ENCODE results near the gene GPR3. TPM values are rescaled to one million over a fixed set of nuclear protein-coding genes. Genes with fewer than 3 reads are reported as not detected.
"Not testable (repeated sequence)": the region's sequence is repeated elsewhere in the genome, so short reads cannot be mapped to it uniquely, and the experiment has no call there.

The GPR3 gene
- total RNA-seq, 1 donor from 2014 or later, result 0.56 TPM

- intact Hi-C loops (cut with micrococcal nuclease), result loop anchor here (5.0 kb wide), 1 partner anchor 295 kb away; no protein-coding TSS in a partner anchor
Observed at GRCh38 chr1:27397110-27397509, 4.7 kb downstream of the GPR3 start.

- intact Hi-C loops (cut with micrococcal nuclease), result loop anchor here (5.0 kb wide), 1 partner anchor 295 kb away; no protein-coding TSS in a partner anchor
Observed at GRCh38 chr1:27397749-27398148, 5.3 kb downstream of the GPR3 start.

DNA sequence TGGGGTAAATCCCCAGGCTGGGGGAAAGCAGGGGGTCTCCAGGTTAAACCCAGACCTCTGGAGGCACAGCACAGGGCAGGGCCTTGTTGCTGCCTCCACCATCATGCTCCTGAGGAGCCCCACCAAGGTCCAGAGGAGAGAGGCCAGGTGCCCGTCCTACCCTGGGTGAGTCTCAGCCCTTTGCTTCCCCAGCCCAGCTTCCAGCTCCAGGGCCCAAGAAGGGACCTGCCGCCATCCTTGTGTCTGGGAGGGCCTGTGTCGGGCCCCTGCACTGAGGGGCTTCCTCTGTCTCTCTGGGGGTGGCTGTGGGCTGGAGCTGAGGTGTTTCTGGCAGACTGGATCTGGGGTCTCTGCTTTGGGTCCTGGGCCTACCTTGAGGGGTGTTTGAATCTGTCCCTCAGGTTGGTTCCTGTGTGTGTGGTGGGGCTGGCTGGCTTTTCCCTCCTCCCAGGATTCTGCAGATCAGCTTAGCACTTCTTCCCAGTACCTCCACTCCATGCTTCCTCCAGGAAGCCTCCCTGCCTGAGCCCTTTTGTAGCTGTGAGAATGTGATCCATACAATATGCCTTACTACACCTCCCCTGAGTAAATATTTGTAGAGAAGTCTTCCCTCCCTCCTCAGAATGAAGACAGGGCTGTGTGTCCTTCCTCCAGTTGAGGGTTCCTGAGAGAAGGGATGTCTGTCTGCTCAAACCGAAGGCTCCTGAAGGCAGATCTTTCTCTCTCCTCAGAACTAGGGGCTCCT lies 6.2 kb downstream of the GPR3 start:
- intact Hi-C loops (cut with micrococcal nuclease), result loop anchor here (5.0 kb wide), 1 partner anchor 296 kb away; no protein-coding TSS in a partner anchor

GRCh38 chr1:27399251-27400025 lies 7.0 kb downstream of the GPR3 start:
- intact Hi-C loops (cut with micrococcal nuclease), result loop anchor here (5.0 kb wide), 1 partner anchor 297 kb away; no protein-coding TSS in a partner anchor

DNA sequence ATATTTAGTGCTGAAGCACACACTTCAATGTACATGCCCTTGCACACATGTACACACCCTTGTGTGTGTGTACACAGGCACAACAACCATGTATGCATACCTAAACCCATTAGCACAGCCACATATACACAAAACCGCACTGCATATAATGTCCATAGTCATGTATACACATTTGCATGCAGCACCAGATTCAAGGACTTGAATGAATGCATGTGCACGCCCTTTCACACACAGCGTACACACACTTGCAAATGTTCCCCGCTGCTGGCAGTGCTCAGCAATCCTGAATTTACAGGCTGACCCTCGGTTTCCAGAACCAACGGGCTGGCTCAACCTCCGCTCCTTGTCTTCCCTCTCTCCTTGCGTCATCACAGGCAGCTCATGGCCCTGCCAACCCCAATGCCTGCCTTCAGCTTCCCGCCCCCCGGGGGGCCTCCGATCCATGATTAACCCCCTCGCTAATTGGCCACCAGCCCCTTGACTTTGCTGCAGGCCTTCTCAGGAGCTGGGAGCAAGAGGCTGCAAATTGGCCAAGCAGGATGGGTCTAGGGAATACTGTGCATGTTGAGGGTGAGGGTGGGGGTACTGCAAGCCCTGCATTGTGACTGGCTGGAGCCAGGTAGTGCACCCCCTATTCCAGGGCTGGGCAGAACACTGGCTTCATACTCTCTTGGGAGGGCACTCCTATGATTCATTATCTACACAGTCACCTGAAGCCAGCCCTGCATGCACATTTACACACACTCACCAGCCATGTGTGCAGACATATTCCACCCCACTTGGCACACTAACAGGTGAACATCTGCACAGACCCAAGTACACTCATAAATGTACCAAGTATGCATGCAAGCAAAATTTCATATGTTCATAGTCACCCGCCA lies 7.9 kb downstream of the GPR3 start:
- intact Hi-C loops (cut with micrococcal nuclease), result no loop called here

- intact Hi-C loops (cut with micrococcal nuclease), result no loop called here
Observed at GRCh38 chr1:27400963-27401341, 8.5 kb downstream of the GPR3 start.

DNA sequence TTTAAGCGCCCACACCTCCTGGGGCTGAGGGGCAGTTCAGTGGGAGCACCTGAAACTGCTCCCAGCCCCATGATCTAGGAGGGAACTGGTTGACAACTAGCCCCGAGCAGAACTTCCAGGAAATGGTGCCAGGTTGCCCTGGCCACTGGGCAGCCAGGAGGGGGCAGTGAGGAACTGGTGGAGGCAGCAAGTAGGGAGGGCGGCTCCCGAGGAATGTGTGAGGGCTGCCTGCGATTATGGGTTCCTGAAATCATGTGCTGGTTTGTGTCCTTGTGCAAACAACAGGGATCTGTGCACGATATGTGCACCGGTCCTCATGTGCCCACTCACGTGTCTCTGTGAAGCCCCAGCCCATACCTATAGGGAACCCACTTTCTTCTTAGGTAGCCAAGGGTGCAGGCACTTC lies 9.9 kb downstream of the GPR3 start:
- intact Hi-C loops (cut with micrococcal nuclease), result no loop called here

DNA sequence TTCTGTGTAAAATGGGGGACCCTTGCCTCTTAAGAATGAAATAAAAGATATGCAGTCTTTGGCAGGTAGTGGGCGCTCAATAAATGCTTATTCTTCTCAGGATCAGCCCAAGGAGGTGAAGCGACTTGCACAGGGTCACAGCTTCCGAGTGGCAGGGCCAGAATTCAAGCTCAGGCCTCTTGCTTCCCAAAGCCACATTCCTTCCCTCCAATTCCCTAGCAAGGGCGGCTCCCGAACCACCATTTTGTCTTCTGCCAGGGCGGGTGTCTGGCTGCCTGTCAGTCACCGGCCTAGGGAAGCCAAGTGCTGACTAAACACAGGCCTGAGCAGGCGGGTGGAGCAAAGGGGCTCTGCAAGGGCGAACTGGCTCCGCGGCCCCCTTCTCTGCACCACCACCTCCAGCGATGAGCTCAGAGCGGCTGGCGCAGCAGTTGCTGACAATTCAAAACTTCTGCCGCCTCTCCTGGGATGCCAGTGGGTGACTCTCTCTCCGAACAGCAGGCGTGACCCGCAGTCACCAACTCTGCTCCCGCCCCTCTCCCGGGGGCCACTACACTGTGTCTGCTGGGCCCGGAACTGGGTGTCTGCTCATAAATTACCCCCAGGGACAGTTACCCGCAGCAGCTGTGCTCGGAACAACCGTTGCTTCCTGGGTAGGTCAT lies 10.8 kb downstream of the GPR3 start:
- intact Hi-C loops (cut with micrococcal nuclease), result loop anchor here (1.0 kb wide), 1 partner anchor 203 kb away; no protein-coding TSS in a partner anchor

GRCh38 chr1:27403931-27404330 lies 11.5 kb downstream of the GPR3 start:
- intact Hi-C loops (cut with micrococcal nuclease), result loop anchor here (1.0 kb wide), 1 partner anchor 202 kb away; no protein-coding TSS in a partner anchor

DNA sequence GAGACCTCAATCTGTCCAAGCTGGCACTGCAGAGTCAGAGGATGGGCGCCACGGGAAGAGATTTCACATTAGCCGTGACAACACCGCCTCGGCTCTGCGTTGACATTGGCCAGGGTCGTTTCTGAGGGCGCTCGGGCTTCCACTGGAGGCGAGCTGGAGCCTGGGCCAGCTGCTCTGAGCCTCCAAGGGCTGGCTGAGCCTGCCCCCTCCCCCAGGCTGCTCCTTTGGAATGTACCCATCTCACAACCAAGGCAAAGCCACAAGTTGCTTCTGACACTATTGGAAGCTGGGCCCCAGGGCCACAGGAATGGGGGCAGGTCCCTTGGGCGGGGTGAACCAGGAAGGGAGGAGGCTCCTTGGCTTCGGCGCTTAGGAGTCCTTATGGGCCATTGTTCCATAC lies 12.7 kb downstream of the GPR3 start:
- intact Hi-C loops (cut with micrococcal nuclease), result no loop called here

- intact Hi-C loops (cut with micrococcal nuclease), result not testable (repeated sequence)
Observed at GRCh38 chr1:27405598-27406361, 13.4 kb downstream of the GPR3 start.

DNA sequence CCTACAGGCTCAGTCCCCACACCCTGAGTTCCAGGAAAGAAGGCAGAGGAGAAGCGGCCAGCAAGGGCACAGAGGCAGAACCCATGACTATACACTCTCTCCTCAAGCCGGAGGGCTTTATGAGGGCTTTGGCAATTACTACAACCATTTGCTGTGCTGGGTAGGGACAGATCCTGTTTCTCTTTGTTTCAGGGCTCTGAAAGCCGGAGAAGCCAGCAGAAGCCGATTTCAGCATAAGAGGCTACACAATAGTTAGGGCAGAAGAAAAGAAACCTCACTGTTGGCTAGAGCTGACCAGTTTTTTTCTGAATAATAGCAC lies 13.9 kb downstream of the GPR3 start:
- intact Hi-C loops (cut with micrococcal nuclease), result no loop called here

DNA sequence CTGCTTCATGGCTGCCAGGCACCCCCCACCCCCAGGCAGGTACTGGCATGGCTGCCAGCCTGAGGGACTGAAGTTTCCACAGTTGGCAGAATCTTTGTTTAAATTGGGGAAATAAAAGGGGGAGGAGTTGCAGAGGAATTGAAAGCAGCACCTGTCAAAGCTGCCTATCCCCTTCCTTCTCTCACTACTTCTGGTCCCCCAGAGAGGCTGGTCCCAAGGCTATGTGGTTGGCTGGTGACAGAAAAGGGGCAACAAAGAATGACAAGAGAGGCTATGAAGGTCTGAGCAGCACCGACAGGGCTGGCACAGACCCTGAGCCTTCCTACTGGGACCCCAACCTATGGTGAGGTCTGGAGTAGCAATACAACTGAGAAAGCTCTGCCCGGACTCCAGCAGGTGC lies 14.4 kb downstream of the GPR3 start:
- intact Hi-C loops (cut with micrococcal nuclease), result not testable (repeated sequence)

DNA sequence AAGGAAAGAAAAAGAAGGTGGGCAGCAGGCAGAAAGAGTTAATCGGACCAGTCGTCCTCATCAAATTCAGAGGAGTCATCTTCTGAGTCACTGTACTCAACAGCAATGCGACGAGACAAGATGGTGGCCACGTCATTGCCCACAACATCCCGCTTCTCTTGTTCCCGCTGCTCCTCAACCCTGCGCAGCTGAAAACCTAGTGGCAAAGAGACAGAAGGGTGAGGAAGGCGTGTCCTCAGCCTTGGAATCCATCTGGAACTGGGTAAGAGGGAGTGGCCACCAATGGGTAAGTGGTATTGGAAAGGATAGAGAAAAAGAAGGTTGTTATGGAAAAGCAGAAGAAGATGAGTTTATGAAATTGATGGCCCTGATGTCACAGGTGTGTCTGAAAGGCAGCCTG lies 15.7 kb downstream of the GPR3 start:
- intact Hi-C loops (cut with micrococcal nuclease), result no loop called here

GRCh38 chr1:27409669-27410068 lies 17.2 kb downstream of the GPR3 start:
- intact Hi-C loops (cut with micrococcal nuclease), result no loop called here

GRCh38 chr1:27410709-27411108 lies 18.3 kb downstream of the GPR3 start:
- intact Hi-C loops (cut with micrococcal nuclease), result no loop called here

- intact Hi-C loops (cut with micrococcal nuclease), result no loop called here
Observed at GRCh38 chr1:27412502-27412901, 20.1 kb downstream of the GPR3 start.

- intact Hi-C loops (cut with micrococcal nuclease), result no loop called here
Observed at GRCh38 chr1:27413004-27413403, 20.6 kb downstream of the GPR3 start.

DNA sequence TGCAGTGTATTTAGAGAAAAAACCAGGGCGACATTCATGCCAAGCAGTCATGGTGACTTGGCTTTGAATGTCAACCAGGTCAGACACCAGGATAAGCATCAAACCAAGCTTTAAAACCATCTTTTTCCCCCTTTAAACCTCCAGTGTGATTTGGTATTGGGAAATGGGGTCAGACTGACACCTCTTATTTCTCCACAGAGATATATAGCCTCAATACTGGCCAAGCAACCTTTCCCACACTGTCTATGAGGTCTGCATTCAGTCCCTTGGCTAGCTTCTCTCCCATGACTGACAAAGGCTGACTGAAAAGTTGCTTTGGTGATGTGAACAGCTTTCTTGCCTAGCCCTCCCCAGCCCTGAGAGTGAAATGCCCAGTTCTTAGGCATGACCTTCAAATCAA lies 21.7 kb downstream of the GPR3 start:
- intact Hi-C loops (cut with micrococcal nuclease), result no loop called here

All from T-helper 1 cell treated with Interleukin-12 subunit alpha and Interleukin-12 subunit beta and Interleukin-4 antibody, amounts not matched to agents 30 ng/mL and 1 ng/mL, for 36 hours (primary cell).